H1 (cell line): ENCODE results near the gene RPGRIP1. TPM values are rescaled to one million over a fixed set of nuclear protein-coding genes. Genes with fewer than 3 reads are reported as not detected.

Experiments used
- CTCF ChIA-PET: fragments of 300-600 bp; sonication (Branson Sonifier 250); formaldehyde crosslinking; loops from one replicate; lab custom pipeline; 2021; ENCODE audit not compliant: partially characterized antibody; lab: Charles Lee
- POLR2A ChIA-PET: fragments of 300-600 bp; sonication (Branson Sonifier 250); formaldehyde crosslinking; loops from one replicate; lab custom pipeline; 2021; ENCODE audit warnings: inconsistent platforms; ENCODE audit not compliant: partially characterized antibody; lab: Charles Lee
- DNase-seq, 2 experiments: peaks; one replicate each; pipeline versions ENCODE4 v3.0.0 to v3.0.0-alpha.2; 2010 to 2022; ENCODE audit warnings: low spot score in 2 of 2, low read depth in 1 of 2, mixed read lengths in 1 of 2
- FAIRE-seq: peaks from 2 replicates; lab custom pipeline; 2011; peaks lifted over from hg19 to GRCh38; lab: Jason Lieb, UNC
- H2AFZ ChIP-seq: 2 replicates; pipeline ENCODE4 v1.8.1; 2012; ENCODE audit warnings: low read length, inconsistent platforms
- H2AK5ac ChIP-seq: 2 replicates; pipeline ENCODE4 v1.6.1; 2013; ENCODE audit warnings: low read depth, low read length
- H2BK120ac ChIP-seq: replicated peaks from 2 replicates; pipeline ENCODE3; 2013; ENCODE audit warnings: low read depth, low read length, inconsistent platforms
- H2BK12ac ChIP-seq: 2 replicates; pipeline ENCODE4 v1.6.1; 2013; ENCODE audit warnings: low read depth, low read length
- H2BK15ac ChIP-seq: 2 replicates; pipeline ENCODE4 v1.6.1; 2013; ENCODE audit warnings: low read length
- H2BK20ac ChIP-seq: 2 replicates; pipeline ENCODE4 v1.6.1; 2013; ENCODE audit warnings: low read length
- H2BK5ac ChIP-seq: 2 replicates; pipeline ENCODE4 v1.6.1; 2013; ENCODE audit warnings: low read depth, low read length
- H3K14ac ChIP-seq: 2 replicates; pipeline ENCODE4 v1.6.1; 2013; ENCODE audit warnings: inconsistent platforms; ENCODE audit not compliant: insufficient read length
- H3K18ac ChIP-seq: 2 replicates; pipeline ENCODE4 v1.6.1; 2013; ENCODE audit warnings: low read length; ENCODE audit errors: extremely low read depth
- H3K23ac ChIP-seq: 2 replicates; pipeline ENCODE4 v1.6.1; 2013; ENCODE audit warnings: inconsistent platforms; ENCODE audit not compliant: insufficient read length
- H3K23me2 ChIP-seq: 2 replicates; pipeline ENCODE4 v1.6.1; 2013; ENCODE audit warnings: low read depth, low read length
- H3K27ac ChIP-seq: 2 replicates; pipeline ENCODE4 v1.6.1; 2011; ENCODE audit warnings: low read depth, low read length, inconsistent platforms
- H3K27me3 ChIP-seq, 4 experiments: replicated peaks in 1 of 4; 1 replicate in 1 of 4; 2 replicates in 3 of 4; pipeline versions ENCODE4 v1.6.1 to v1.8.1; 2011 to 2013; ENCODE audit warnings: low read length in 3 of 4, mild to moderate bottlenecking in 3 of 4, inconsistent platforms in 2 of 4, mixed read lengths in 2 of 4, moderate library complexity in 1 of 4; ENCODE audit not compliant: control insufficient read depth in 3 of 4, insufficient read depth in 3 of 4; ENCODE audit errors: extremely low read depth in 1 of 4
- H3K36me3 ChIP-seq, 4 experiments: 2 replicates each; pipeline versions ENCODE4 v1.6.1 to v1.8.1; 2011 to 2013; ENCODE audit warnings: mild to moderate bottlenecking in 4 of 4, low read length in 3 of 4, moderate library complexity in 2 of 4, control low read depth in 1 of 4, inconsistent platforms in 1 of 4; ENCODE audit not compliant: insufficient read depth in 4 of 4, control insufficient read depth in 2 of 4
- H3K4ac ChIP-seq: replicated peaks from 2 replicates; pipeline ENCODE3; 2013; ENCODE audit warnings: low read length, low read depth, mixed read lengths, inconsistent platforms; ENCODE audit not compliant: insufficient read length
- H3K4me1 ChIP-seq, 4 experiments: replicated peaks in 1 of 4; 1 replicate in 1 of 4; 2 replicates in 3 of 4; pipeline versions ENCODE4 v1.6.1 to v1.8.1; 2011 to 2013; ENCODE audit warnings: low read length in 3 of 4, inconsistent platforms in 2 of 4, mixed read lengths in 1 of 4; ENCODE audit not compliant: insufficient read depth in 4 of 4, control insufficient read depth in 3 of 4
- H3K4me2 ChIP-seq, 2 experiments: 2 replicates each; pipeline versions ENCODE4 v1.6.1 to v1.8.1; 2011 to 2013; ENCODE audit warnings: low read depth in 2 of 2, low read length in 2 of 2, control low read depth in 1 of 2, inconsistent platforms in 1 of 2, mild to moderate bottlenecking in 1 of 2; ENCODE audit not compliant: insufficient read depth in 1 of 2
- H3K4me3 ChIP-seq, 4 experiments: fragments of 200-600, 300-600 bp in 1 of 4; sonication (generic), shearing (Covaris generic), sonication (Bioruptor Twin) in 1 of 4; 2 replicates each; pipeline versions ENCODE4 v1.5.1 to v1.8.1; 2011 to 2016; ENCODE audit warnings: low read length in 4 of 4, low read depth in 3 of 4, control low read depth in 2 of 4, inconsistent platforms in 2 of 4, mild to moderate bottlenecking in 2 of 4, mixed read lengths in 1 of 4, moderate library complexity in 1 of 4; ENCODE audit not compliant: insufficient read depth in 2 of 4; ENCODE audit errors: extremely low read depth in 1 of 4
- H3K56ac ChIP-seq: replicated peaks from 2 replicates; pipeline ENCODE3; 2013; ENCODE audit warnings: low read depth, mild to moderate bottlenecking, mixed read lengths, low read length, inconsistent platforms; ENCODE audit not compliant: insufficient read length
- H3K79me1 ChIP-seq: 2 replicates; pipeline ENCODE4 v1.6.1; 2013; ENCODE audit warnings: low read depth, low read length, control low read depth
- H3K79me2 ChIP-seq, 2 experiments: 2 replicates each; pipeline versions ENCODE4 v1.6.1 to v1.8.1; 2012 to 2013; ENCODE audit warnings: low read length in 2 of 2, mild to moderate bottlenecking in 2 of 2, inconsistent platforms in 1 of 2; ENCODE audit not compliant: insufficient read depth in 2 of 2, control insufficient read depth in 1 of 2
- H3K9ac ChIP-seq, 4 experiments: replicated peaks in 1 of 4; 1 replicate in 1 of 4; 2 replicates in 3 of 4; pipeline versions ENCODE4 v1.6.1 to v1.8.1; 2011 to 2013; ENCODE audit warnings: low read depth in 3 of 4, low read length in 3 of 4, control low read depth in 2 of 4, mild to moderate bottlenecking in 2 of 4, moderate library complexity in 2 of 4, inconsistent platforms in 1 of 4; ENCODE audit errors: extremely low read depth in 1 of 4
- H3K9me3 ChIP-seq, 2 experiments: 2 replicates each; pipeline versions ENCODE4 v1.6.1 to v1.8.1; 2012 to 2013; ENCODE audit warnings: mild to moderate bottlenecking in 2 of 2, moderate library complexity in 2 of 2, control low read depth in 1 of 2, inconsistent platforms in 1 of 2, low read depth in 1 of 2, low read length in 1 of 2, mixed read lengths in 1 of 2; ENCODE audit not compliant: insufficient read depth in 2 of 2
- H4K20me1 ChIP-seq, 2 experiments: replicated peaks in 1 of 2; 2 replicates each; pipeline versions ENCODE3 to v1.8.1; 2011 to 2013; ENCODE audit warnings: inconsistent platforms in 2 of 2, low read length in 2 of 2, mild to moderate bottlenecking in 1 of 2; ENCODE audit not compliant: insufficient read depth in 2 of 2, control insufficient read depth in 1 of 2
- H4K5ac ChIP-seq: 2 replicates; pipeline ENCODE4 v1.6.1; 2013; ENCODE audit warnings: low read length, low read depth, mixed read lengths, inconsistent platforms; ENCODE audit not compliant: insufficient read length
- H4K8ac ChIP-seq: 2 replicates; pipeline ENCODE4 v1.8.0; 2013; ENCODE audit warnings: mild to moderate bottlenecking, moderate library complexity, low read length, inconsistent platforms; ENCODE audit not compliant: insufficient read depth; ENCODE audit errors: extremely low read depth
- H4K91ac ChIP-seq: replicated peaks from 2 replicates; pipeline ENCODE3; 2013; ENCODE audit warnings: low read length, mixed read lengths, inconsistent platforms; ENCODE audit not compliant: insufficient read length
- POLR2AphosphoS5 ChIP-seq: IDR thresholded peaks from 2 replicates; pipeline ENCODE4 v1.6.1; 2011; ENCODE audit warnings: low read depth, low read length
- SIN3A ChIP-seq, 2 experiments: IDR thresholded peaks in 1 of 2; conservative IDR thresholded peaks in 1 of 2; 2 replicates each; pipeline ENCODE4 v1.6.1; 2011 to 2012; ENCODE audit warnings: low read length in 2 of 2, improper control_type of control experiment in 1 of 2, low read depth in 1 of 2, mild to moderate bottlenecking in 1 of 2
- WGBS, 2 experiments: shearing (Covaris generic) in 1 of 2; methylation state at CpG; one replicate each; pipeline versions ENCODE4 v1.1.6 to v1.1.7; 2013 to 2015; ENCODE audit warnings: low lambda C conversion rate in 2 of 2, mixed read lengths in 2 of 2, inconsistent platforms in 1 of 2, low coverage in 1 of 2, missing lambda C conversion rate in 1 of 2; ENCODE audit not compliant: insufficient replicate concordance in 2 of 2, insufficient coverage in 1 of 2, insufficient read length in 1 of 2; ENCODE audit errors: extremely low coverage in 1 of 2, missing lambda C conversion rate in 1 of 2; 5-methylcytosine and 5-hydroxymethylcytosine counted together
- polyA plus RNA-seq, 7 experiments: library from polyadenylated mRNA; depleted of rRNA in 3 of 7; stranded (reverse) in 5 of 7; unstranded in 2 of 7; fragments of >200 nt in 5 of 7; fragments of 200-250 nt in 2 of 7; gene quantifications; 1 replicate in 5 of 7; 2 replicates in 1 of 7; 4 replicates in 1 of 7; pipeline versions ENCODE4 v1.2.1 to v1.2.3, GENCODE V29; 2011 to 2013; ENCODE audit warnings: missing spikeins in 2 of 7, mixed read lengths in 2 of 7
- total RNA-seq: library from RNA; stranded (reverse); fragmentation: NEBNext Ultra II Directional; extraction: Animal tissue kit (Norgen Biotek cat#: 25700); gene quantifications from 2 replicates; pipeline ENCODE4 v1.2.1, GENCODE V29; 2021

RPGRIP1 gene
- total and polyA plus RNA-seq, 2 of the 8 experiments (the other 6 are each of a cell fraction or from before 2014, with no cell fraction given), result 0.36 to 0.65 TPM

DNA sequence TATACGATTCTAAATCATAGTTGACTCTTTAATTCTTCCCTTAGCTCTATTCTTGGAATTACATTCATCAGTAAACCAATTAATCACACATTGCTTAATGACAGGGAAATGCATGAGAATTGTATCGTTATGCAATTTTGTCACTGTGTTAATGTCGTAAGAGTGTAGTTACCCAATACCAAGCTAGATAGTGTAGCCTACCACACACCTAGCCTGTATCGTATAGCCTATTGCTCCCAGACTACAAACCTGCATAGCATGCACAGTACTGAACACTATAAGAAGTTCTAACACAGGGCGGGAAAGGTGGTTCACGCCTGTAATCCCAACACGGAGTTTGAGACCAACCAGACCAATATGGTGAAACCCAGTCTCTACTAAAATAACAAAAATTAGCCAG is 35.3 kb upstream of the RPGRIP1 start:
- H2AFZ ChIP-seq, result no peak overlapping the region
- H3K4me1 ChIP-seq, result no peaks in the 10 kb centered on the region; a peak in 1 of 7 replicates
- H3K27ac ChIP-seq, result no peak overlapping the region
- H4K20me1 ChIP-seq, result peaks cover 28 to 55% of the 10 kb centered on the region in 2 experiments
- no peak overlapping the region for H2BK15ac ChIP-seq
- 93% methylated on average over 7 of the region's 7 CpGs; no CpG with 5 or more reads in 1 of the 2 experiments for WGBS, 2 experiments
- H3K4ac ChIP-seq, result no peak overlapping the region
- no peak overlapping the region for H2AK5ac ChIP-seq
- H3K14ac ChIP-seq, result no peak overlapping the region
- no peak overlapping the region for H3K56ac ChIP-seq
- no peak overlapping the region for H2BK12ac ChIP-seq
- ChIA-PET CTCF (interaction anchor here (0.6 to 1.1 kb wide), 2 partner anchors 19 to 141 kb away, joined by 4 to 6 read pairs; no protein-coding TSS in a partner anchor), POLR2A (interaction anchor here (0.6 to 24.2 kb wide), 8 partner anchors 8 to 298 kb away, joined by 3 to 836 read pairs (median 4); no protein-coding TSS in a partner anchor)
- no peak overlapping the region for H3K18ac ChIP-seq
- H3K36me3 ChIP-seq, result peaks cover 2 to 81% (median 17%) of the 10 kb centered on the region in 4 experiments; a peak in 6 of 8 replicates
- no peak overlapping the region for H4K91ac ChIP-seq
- no peak overlapping the region for H3K9ac ChIP-seq
- no peaks in the 10 kb centered on the region for H3K23me2 ChIP-seq
- no peak overlapping the region for H2BK120ac ChIP-seq
- peaks cover 54 to 100% of the 10 kb centered on the region in 2 experiments for H3K79me2 ChIP-seq
- no peak overlapping the region for H3K4me2 ChIP-seq
- H3K9me3 ChIP-seq, result no peaks in the 10 kb centered on the region
- H3K27me3 ChIP-seq, result no peaks in the 10 kb centered on the region
- H3K79me1 ChIP-seq, result peaks cover 2% of the 10 kb centered on the region; the same call in 1 of the 2 replicates
- H2BK5ac ChIP-seq, result no peak overlapping the region
- H3K23ac ChIP-seq, result no peak overlapping the region
- H3K4me3 ChIP-seq, result no peak overlapping the region
- TF ChIP-seq POLR2AphosphoS5 (peak; percentile 83), SIN3A (conservative IDR thresholded peaks at IDR 0.05 in 1 of 2, IDR thresholded peaks at IDR 0.05 in 1 of 2; ENCODE audit: low read depth in 1 of 2, low read length in 2 of 2) (no peak)
- no peak overlapping the region for H4K5ac ChIP-seq
- H4K8ac ChIP-seq, result 0 out of 2 replicates have a peak overlapping the region, but pooled peaks have one; percentile 46
- DNase-seq (no peak), FAIRE-seq (no peak)
- H2BK20ac ChIP-seq, result no peak overlapping the region
